Keratinocyte (primary cell): ENCODE data around the gene SEMA3C. TPM values are rescaled to one million over a fixed set of nuclear protein-coding genes. Genes with fewer than 3 reads are reported as not detected.

Source experiments
- DNase-seq: peaks from one replicate; pipeline ENCODE4 v3.0.0-alpha.2; 2011; ENCODE audit warnings: low read depth, missing footprints, low spot score
- FAIRE-seq: peaks from 2 replicates; lab custom pipeline; 2011; peaks lifted over from hg19 to GRCh38; lab: Jason Lieb, UNC
- H2AFZ ChIP-seq: 2 replicates; pipeline ENCODE4 v1.6.0; 2012; ENCODE audit warnings: low read length, control low read depth, inconsistent platforms; ENCODE audit not compliant: control insufficient read depth
- H3K27ac ChIP-seq: 2 replicates; pipeline ENCODE4 v1.5.1; 2011; ENCODE audit warnings: low read length; ENCODE audit not compliant: control insufficient read depth, insufficient read depth
- H3K27me3 ChIP-seq: 3 replicates; pipeline ENCODE4 v1.6.0; 2011; ENCODE audit warnings: low read length; ENCODE audit not compliant: control insufficient read depth, insufficient read depth; ENCODE audit errors: extremely low read depth
- H3K36me3 ChIP-seq, 2 experiments: 2 replicates in 1 of 2; 3 replicates in 1 of 2; pipeline ENCODE4 v1.5.1; 2011; ENCODE audit warnings: low read length in 2 of 2, mild to moderate bottlenecking in 1 of 2; ENCODE audit not compliant: control insufficient read depth in 2 of 2, insufficient read depth in 2 of 2; ENCODE audit errors: extremely low read depth in 1 of 2
- H3K4me1 ChIP-seq: 3 replicates; pipeline ENCODE4 v1.5.1; 2011; ENCODE audit warnings: low read length; ENCODE audit not compliant: control insufficient read depth, insufficient read depth; ENCODE audit errors: extremely low read depth
- H3K4me2 ChIP-seq: 3 replicates; pipeline ENCODE4 v1.6.0; 2011; ENCODE audit warnings: low read depth, low read length; ENCODE audit not compliant: control insufficient read depth, insufficient read depth; ENCODE audit errors: extremely low read depth
- H3K4me3 ChIP-seq, 3 experiments: fragments of 200-600 bp in 1 of 3; sonication (generic) in 1 of 3; 2 replicates in 2 of 3; 3 replicates in 1 of 3; pipeline ENCODE4 v1.5.1; 2011 to 2016; ENCODE audit warnings: low read length in 3 of 3, mild to moderate bottlenecking in 3 of 3, control low read depth in 2 of 3, inconsistent platforms in 1 of 3, low read depth in 1 of 3, mixed read lengths in 1 of 3, mixed run types in 1 of 3, moderate library complexity in 1 of 3; ENCODE audit not compliant: control insufficient read depth in 2 of 3, insufficient read depth in 2 of 3; ENCODE audit errors: extremely low read depth in 1 of 3
- H3K79me2 ChIP-seq: 2 replicates; pipeline ENCODE4 v1.6.0; 2012; ENCODE audit warnings: low read length; ENCODE audit not compliant: control insufficient read depth, insufficient read depth
- H3K9ac ChIP-seq: 3 replicates; pipeline ENCODE4 v1.6.0; 2011; ENCODE audit warnings: low read length; ENCODE audit not compliant: control insufficient read depth, insufficient read depth; ENCODE audit errors: extremely low read depth
- H3K9me1 ChIP-seq: 3 replicates; pipeline ENCODE4 v1.6.0; 2011; ENCODE audit warnings: low read length; ENCODE audit not compliant: control insufficient read depth, insufficient read depth; ENCODE audit errors: extremely low read depth
- H3K9me3 ChIP-seq: 2 replicates; pipeline ENCODE4 v1.5.1; 2012; ENCODE audit warnings: low read depth, low read length; ENCODE audit not compliant: control insufficient read depth
- H4K20me1 ChIP-seq: 3 replicates; pipeline ENCODE4 v1.6.0; 2011; ENCODE audit warnings: low read length; ENCODE audit not compliant: control insufficient read depth, insufficient read depth; ENCODE audit errors: extremely low read depth
- CTCF ChIP-seq, 3 experiments: IDR thresholded peaks in 1 of 3; conservative IDR thresholded peaks in 1 of 3; optimal IDR thresholded peaks in 1 of 3; 2 replicates in 2 of 3; 3 replicates in 1 of 3; pipeline versions ENCODE3 to v1.5.1; 2011; ENCODE audit warnings: low read length in 3 of 3, mild to moderate bottlenecking in 3 of 3, moderate library complexity in 2 of 3, control low read depth in 1 of 3, inconsistent platforms in 1 of 3; ENCODE audit not compliant: insufficient read depth in 2 of 3; ENCODE audit errors: extremely low read depth in 1 of 3
- EZH2 ChIP-seq: IDR thresholded peaks from one replicate; pipeline ENCODE4 v1.6.1; 2012; ENCODE audit warnings: inconsistent platforms, mild to moderate bottlenecking, low read length, moderate library complexity
- dilution Hi-C: fragments of 300-500 bp; cut with MboI; formaldehyde crosslinking; loops from one replicate; pipeline ENCODE4 v1.7.0; 2020; ENCODE audit warnings: low sequenced_read_pairs; ENCODE audit not compliant: extremely low pct_ligation_motif_present
- polyA plus RNA-seq, 5 experiments: library from polyadenylated mRNA; depleted of rRNA in 3 of 5; stranded (reverse) in 3 of 5; stranded (forward) in 1 of 5; unstranded in 1 of 5; fragments of >200 nt; gene quantifications; 1 replicate in 1 of 5; 2 replicates in 3 of 5; 3 replicates in 1 of 5; pipeline versions ENCODE4 v1.2.1 to v1.2.3, GENCODE V29; 2011 to 2012; ENCODE audit warnings: missing spikeins in 2 of 5, low read depth in 1 of 5, low replicate concordance in 1 of 5

The SEMA3C gene
- polyA plus RNA-seq, 1 donor (not counting 4 experiments of a cell fraction or from before 2014, with no cell fraction given) = 142 TPM

- Histone ChIP-seq H3K36me3 (peaks cover 12 to 26% of the 10 kb centered on the region in 2 experiments), H3K4me1 (peaks cover 16% of the 10 kb centered on the region), H3K79me2 (peaks cover 81% of the 10 kb centered on the region), H3K27me3 (no peaks in the 10 kb centered on the region), H3K9me3 (no peaks in the 10 kb centered on the region), H4K20me1 (no peaks in the 10 kb centered on the region), H3K9ac (no peak overlapping the region), H3K4me2 (no peak overlapping the region), H3K4me3 (no peak overlapping the region), H3K27ac (no peak overlapping the region), H2AFZ (no peak overlapping the region), H3K9me1 (no peaks in the 10 kb centered on the region)
- no peak for FAIRE-seq
- TF ChIP-seq EZH2 (no peak), CTCF (optimal IDR thresholded peaks at IDR 0.05 in 1 of 3, IDR thresholded peaks at IDR 0.05 in 1 of 3, conservative IDR thresholded peaks at IDR 0.05 in 1 of 3; ENCODE audit: extremely low read depth in 1 of 3, insufficient read depth in 2 of 3, low read length in 3 of 3) (no peak)
- no peak for DNase-seq
- dilution Hi-C loops = no loop called here
Measured at GRCh38 chr7:80910228-80910627, 8.6 kb downstream of the SEMA3C start.

- H3K4me3 ChIP-seq = no peak overlapping the region
- peaks cover 77% of the 10 kb centered on the region for H3K79me2 ChIP-seq
- no peaks in the 10 kb centered on the region for H3K9me3 ChIP-seq
- FAIRE-seq = no peak
- TF ChIP-seq CTCF (optimal IDR thresholded peaks at IDR 0.05 in 1 of 3, IDR thresholded peaks at IDR 0.05 in 1 of 3, conservative IDR thresholded peaks at IDR 0.05 in 1 of 3; ENCODE audit: extremely low read depth in 1 of 3, insufficient read depth in 2 of 3, low read length in 3 of 3) = no peak
- no peak for TF ChIP-seq EZH2
- dilution Hi-C loops = no loop called here
- peaks cover 8 to 23% of the 10 kb centered on the region in 2 experiments for H3K36me3 ChIP-seq
- no peaks in the 10 kb centered on the region for H3K27me3 ChIP-seq
- DNase-seq = no peak
- H2AFZ ChIP-seq = no peak overlapping the region
- no peak overlapping the region for H3K9ac ChIP-seq
- no peak overlapping the region for H3K4me2 ChIP-seq
- H3K9me1 ChIP-seq = no peaks in the 10 kb centered on the region
- peaks cover 3% of the 10 kb centered on the region for H3K4me1 ChIP-seq
- no peak overlapping the region for H3K27ac ChIP-seq
- no peaks in the 10 kb centered on the region for H4K20me1 ChIP-seq
Measured at GRCh38 chr7:80908360-80908797, 10.5 kb downstream of the SEMA3C start.
